Measurements from ENCODE around the gene KCNQ5. TPM values are rescaled to one million over a fixed set of nuclear protein-coding genes. Genes with fewer than 3 reads are reported as not detected.

Gene KCNQ5
- total RNA-seq, 4 donors from 2014 or later: 0.21 to 1.1 (median 0.59) TPM; not detected in 1

- H3K4me1 ChIP-seq: no peaks in the 10 kb centered on the region
- 77 to 87% methylated on average over 3 of the region's 3 CpGs for WGBS, 2 donors
- H3K27ac ChIP-seq: no peak overlapping the region
- no peaks in the 10 kb centered on the region for H3K9me3 ChIP-seq
- no peak for DNase-seq (ENCODE audit: low spot score in 2 of 2)
- no peaks in the 10 kb centered on the region for H3K27me3 ChIP-seq
- H3K4me3 ChIP-seq: no peak overlapping the region
- TF ChIP-seq POLR2A (IDR thresholded peaks at IDR 0.05) (no peak), EP300 (IDR thresholded peaks at IDR 0.05) (no peak), CTCF (IDR thresholded peaks at IDR 0.05) (no peak)
- H3K36me3 ChIP-seq: no peaks in the 10 kb centered on the region
Measured at GRCh38 chr6:73139681-73140383, 518.0 kb downstream of the KCNQ5 start.

GRCh38 chr6:73143551-73143950 lies 521.7 kb downstream of the KCNQ5 start:
- no peaks in the 10 kb centered on the region for H3K9me3 ChIP-seq
- H3K27ac ChIP-seq: no peak overlapping the region
- no peak overlapping the region for H3K4me3 ChIP-seq
- no peaks in the 10 kb centered on the region for H3K4me1 ChIP-seq
- H3K27me3 ChIP-seq: no peaks in the 10 kb centered on the region
- DNase-seq (ENCODE audit: low spot score in 2 of 2): no peak
- H3K36me3 ChIP-seq: no peaks in the 10 kb centered on the region
- WGBS, 2 donors: 87 to 90% methylated on average over 4 of the region's 4 CpGs
- TF ChIP-seq CTCF (IDR thresholded peaks at IDR 0.05) (no peak), EP300 (IDR thresholded peaks at IDR 0.05) (no peak), POLR2A (IDR thresholded peaks at IDR 0.05) (no peak)

DNA sequence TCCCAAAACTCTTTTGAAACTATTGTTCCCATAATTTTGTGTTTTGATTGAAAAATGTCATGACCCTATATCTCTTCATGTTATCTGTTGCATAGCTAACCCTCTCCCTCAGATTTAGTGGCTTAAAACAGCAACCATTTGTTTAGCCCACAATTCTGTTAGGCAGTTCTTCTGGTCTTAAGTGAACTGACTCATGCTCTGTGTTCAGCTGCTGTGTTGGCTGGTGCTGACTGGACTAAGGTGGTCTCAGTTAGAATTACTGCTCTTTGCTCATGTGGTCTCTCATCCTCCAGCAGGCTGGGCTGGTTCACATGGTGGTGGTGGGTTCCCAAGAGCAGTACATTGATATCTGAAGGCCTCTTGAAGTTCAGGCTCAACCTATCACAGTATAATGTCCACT lies 522.7 kb downstream of the KCNQ5 start:
- H3K27me3 ChIP-seq: no peaks in the 10 kb centered on the region
- no peaks in the 10 kb centered on the region for H3K9me3 ChIP-seq
- H3K4me3 ChIP-seq: no peak overlapping the region
- TF ChIP-seq CTCF (IDR thresholded peaks at IDR 0.05) (no peak), EP300 (IDR thresholded peaks at IDR 0.05) (no peak), POLR2A (IDR thresholded peaks at IDR 0.05) (no peak)
- no peak for DNase-seq (ENCODE audit: low spot score in 2 of 2)
- no peaks in the 10 kb centered on the region for H3K36me3 ChIP-seq
- no peak overlapping the region for H3K27ac ChIP-seq
- no peaks in the 10 kb centered on the region for H3K4me1 ChIP-seq

DNA sequence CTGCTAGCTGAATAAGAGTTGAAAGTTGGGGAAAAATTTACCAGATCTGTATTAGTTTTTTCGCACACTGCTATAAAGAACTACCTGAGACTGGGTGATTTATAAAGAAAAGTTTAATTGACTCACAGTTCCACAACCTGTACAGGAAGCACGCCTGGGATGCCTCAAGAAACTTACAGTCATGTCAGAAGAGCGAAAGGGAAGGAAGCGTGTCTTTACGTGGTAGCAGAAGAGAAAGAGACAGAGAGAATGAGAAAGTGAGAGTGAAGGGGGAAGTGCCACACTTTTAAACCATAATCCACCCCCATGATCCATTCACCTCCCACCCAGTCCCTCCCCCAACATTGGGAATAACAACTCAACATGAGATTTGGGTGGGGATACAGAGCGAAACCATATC lies 523.8 kb downstream of the KCNQ5 start:
- no peaks in the 10 kb centered on the region for H3K9me3 ChIP-seq
- 90% methylated on average over 6 of the region's 6 CpGs for WGBS, 2 donors
- no peak for TF ChIP-seq EP300 (IDR thresholded peaks at IDR 0.05)
- no peak for TF ChIP-seq POLR2A (IDR thresholded peaks at IDR 0.05)
- no peak for TF ChIP-seq CTCF (IDR thresholded peaks at IDR 0.05)

DNA sequence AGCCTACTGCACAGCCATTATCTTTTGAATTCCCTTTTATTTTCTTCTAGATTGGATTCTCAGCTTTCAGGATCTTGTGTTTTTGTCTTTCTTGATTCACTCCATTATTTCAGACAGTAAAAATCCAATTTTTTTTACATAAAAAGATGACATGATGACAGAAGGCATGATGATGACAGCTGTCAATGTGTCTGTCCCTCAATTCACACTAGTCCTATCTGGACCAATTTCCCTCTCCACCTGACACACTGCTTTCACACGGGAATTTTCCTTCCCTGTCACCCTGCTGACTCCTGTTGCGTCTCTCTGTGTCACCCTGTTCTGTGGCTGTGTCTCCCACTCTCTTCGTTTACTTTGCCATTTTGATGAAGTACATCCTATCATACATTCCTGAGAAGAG lies 529.9 kb downstream of the KCNQ5 start:
- H3K27ac ChIP-seq: no peak overlapping the region
- no peaks in the 10 kb centered on the region for H3K4me1 ChIP-seq
- no peaks in the 10 kb centered on the region for H3K9me3 ChIP-seq
- DNase-seq (ENCODE audit: low spot score in 2 of 2): no peak
- no peaks in the 10 kb centered on the region for H3K27me3 ChIP-seq
- H3K4me3 ChIP-seq: no peak overlapping the region
- TF ChIP-seq CTCF (IDR thresholded peaks at IDR 0.05) (no peak), EP300 (IDR thresholded peaks at IDR 0.05) (no peak), POLR2A (IDR thresholded peaks at IDR 0.05) (no peak)
- no peaks in the 10 kb centered on the region for H3K36me3 ChIP-seq
- 78 to 84% methylated on average over 3 of the region's 3 CpGs for WGBS, 2 donors

More for the DNA sequence above, 523.8 kb downstream of the KCNQ5 start:
- Histone ChIP-seq H3K27ac (no peak overlapping the region), H3K27me3 (no peaks in the 10 kb centered on the region), H3K36me3 (no peaks in the 10 kb centered on the region), H3K4me1 (no peaks in the 10 kb centered on the region), H3K4me3 (no peak overlapping the region)
- no peak for DNase-seq (ENCODE audit: low spot score in 2 of 2)
